Astrocyte (in vitro differentiated cells and primary cell): Measurements from ENCODE around the gene CCDC86. TPM values are rescaled to one million over a fixed set of nuclear protein-coding genes. Genes with fewer than 3 reads are reported as not detected.

Experiments used
- DNase-seq: peaks from one replicate; pipeline ENCODE4 v3.0.0-alpha.2; 2010; ENCODE audit warnings: low read depth
- FAIRE-seq: peaks from 2 replicates; lab custom pipeline; 2011; peaks lifted over from hg19 to GRCh38; lab: Jason Lieb, UNC
- H2AFZ ChIP-seq: 2 replicates; pipeline ENCODE4 v1.6.0; 2012; ENCODE audit warnings: low read depth, low read length, inconsistent platforms
- H3K27ac ChIP-seq: 2 replicates; pipeline ENCODE4 v1.5.1; 2011; ENCODE audit warnings: low read depth, low read length, inconsistent platforms
- H3K27me3 ChIP-seq: 2 replicates; pipeline ENCODE4 v1.6.0; 2011; ENCODE audit warnings: low read length, inconsistent platforms; ENCODE audit not compliant: insufficient read depth
- H3K36me3 ChIP-seq: 2 replicates; pipeline ENCODE4 v1.5.1; 2011; ENCODE audit warnings: low read length, inconsistent platforms; ENCODE audit not compliant: insufficient read depth
- H3K4me1 ChIP-seq: 2 replicates; pipeline ENCODE4 v1.5.1; 2011; ENCODE audit warnings: low read length, inconsistent platforms; ENCODE audit not compliant: insufficient read depth
- H3K4me2 ChIP-seq: 2 replicates; pipeline ENCODE4 v1.6.0; 2012; ENCODE audit warnings: low read length, inconsistent platforms
- H3K4me3 ChIP-seq: 2 replicates; pipeline ENCODE4 v1.5.1; 2011; ENCODE audit warnings: low read depth, mild to moderate bottlenecking, low read length, inconsistent platforms; ENCODE audit not compliant: insufficient read depth
- H3K79me2 ChIP-seq: 2 replicates; pipeline ENCODE4 v1.6.0; 2012; ENCODE audit warnings: mild to moderate bottlenecking, low read length, inconsistent platforms; ENCODE audit not compliant: insufficient read depth
- H3K9ac ChIP-seq: 2 replicates; pipeline ENCODE4 v1.6.0; 2012; ENCODE audit warnings: mild to moderate bottlenecking, low read length, inconsistent platforms
- H3K9me3 ChIP-seq: 2 replicates; pipeline ENCODE4 v1.5.1; 2012; ENCODE audit warnings: low read depth, mild to moderate bottlenecking, low read length, inconsistent platforms; ENCODE audit not compliant: insufficient read depth
- H4K20me1 ChIP-seq: 2 replicates; pipeline ENCODE4 v1.6.0; 2012; ENCODE audit warnings: low read length, inconsistent platforms; ENCODE audit not compliant: insufficient read depth
- H3K27ac Mint-ChIP-seq: one replicate; pipeline ENCODE4 v1.8.0; 2021; ENCODE audit warnings: mild to moderate bottlenecking, mixed read lengths; ENCODE audit not compliant: unreplicated experiment
- H3K27me3 Mint-ChIP-seq: one replicate; pipeline ENCODE4 v1.8.0; 2021; ENCODE audit warnings: low read depth, mixed read lengths; ENCODE audit not compliant: unreplicated experiment
- H3K36me3 Mint-ChIP-seq: one replicate; pipeline ENCODE4 v1.8.0; 2021; ENCODE audit warnings: low read depth, mixed read lengths; ENCODE audit not compliant: unreplicated experiment
- H3K4me1 Mint-ChIP-seq: one replicate; pipeline ENCODE4 v1.8.0; 2021; ENCODE audit warnings: low read depth, mixed read lengths; ENCODE audit not compliant: unreplicated experiment
- H3K4me3 Mint-ChIP-seq: one replicate; pipeline ENCODE4 v1.8.0; 2021; ENCODE audit warnings: mild to moderate bottlenecking, moderate library complexity, mixed read lengths; ENCODE audit not compliant: unreplicated experiment
- H3K9me3 Mint-ChIP-seq: one replicate; pipeline ENCODE4 v1.8.0; 2021; ENCODE audit warnings: mild to moderate bottlenecking, mixed read lengths; ENCODE audit not compliant: unreplicated experiment
- CTCF ChIP-seq: IDR thresholded peaks from 2 replicates; pipeline ENCODE4 v1.5.1; 2011; ENCODE audit warnings: low read depth, mild to moderate bottlenecking, inconsistent platforms, low read length, moderate library complexity; ENCODE audit not compliant: insufficient read depth
- EZH2 ChIP-seq: IDR thresholded peaks from 2 replicates; pipeline ENCODE4 v1.6.1; 2012; ENCODE audit warnings: mild to moderate bottlenecking, low read length, inconsistent platforms; ENCODE audit not compliant: insufficient read depth
- total RNA-seq: library from RNA; stranded (reverse); gene quantifications from 2 replicates; pipeline ENCODE4 v1.2.1, GENCODE V29; 2021

The CCDC86 gene
- total RNA-seq, 1 donor from 2014 or later, result 51.4 TPM

- H3K4me1 ChIP-seq, result no peaks in the 10 kb centered on the region
- no peaks in the 10 kb centered on the region for H3K79me2 ChIP-seq
- H3K27me3 ChIP-seq, result no peaks in the 10 kb centered on the region
- DNase-seq, result no peak
- H3K4me3 ChIP-seq, result no peak overlapping the region
- TF ChIP-seq EZH2 (no peak), CTCF (no peak)
- no peak overlapping the region for H2AFZ ChIP-seq
- H3K9me3 ChIP-seq, result no peaks in the 10 kb centered on the region
- FAIRE-seq, result no peak
- H3K4me2 ChIP-seq, result no peak overlapping the region
- Mint-ChIP-seq H3K36me3 (peaks cover 3% of the 10 kb centered on the region), H3K9me3 (no peaks in the 10 kb centered on the region), H3K27me3 (no peaks in the 10 kb centered on the region), H3K4me3 (no peak overlapping the region), H3K27ac (no peak overlapping the region), H3K4me1 (no peaks in the 10 kb centered on the region)
- no peak overlapping the region for H3K27ac ChIP-seq
- H4K20me1 ChIP-seq, result peaks cover 22% of the 10 kb centered on the region
- H3K9ac ChIP-seq, result no peak overlapping the region
- H3K36me3 ChIP-seq, result peaks cover 10% of the 10 kb centered on the region
Measured at GRCh38 chr11:60889869-60890311, 48.0 kb downstream of the CCDC86 start.

GRCh38 chr11:60890696-60891095 lies 48.8 kb downstream of the CCDC86 start:
- Mint-ChIP-seq H3K4me1 (no peaks in the 10 kb centered on the region), H3K27ac (no peak overlapping the region), H3K36me3 (peaks cover 5% of the 10 kb centered on the region), H3K9me3 (no peaks in the 10 kb centered on the region), H3K4me3 (no peak overlapping the region), H3K27me3 (no peaks in the 10 kb centered on the region)
- peaks cover 15% of the 10 kb centered on the region for H3K36me3 ChIP-seq
- H3K9ac ChIP-seq, result no peak overlapping the region
- no peak for TF ChIP-seq CTCF
- no peak for TF ChIP-seq EZH2
- no peak for DNase-seq
- H3K79me2 ChIP-seq, result no peaks in the 10 kb centered on the region
- H3K4me3 ChIP-seq, result no peak overlapping the region
- H3K4me1 ChIP-seq, result no peaks in the 10 kb centered on the region
- H3K27ac ChIP-seq, result no peak overlapping the region
- H3K27me3 ChIP-seq, result no peaks in the 10 kb centered on the region
- H4K20me1 ChIP-seq, result peaks cover 26% of the 10 kb centered on the region
- FAIRE-seq, result no peak
- H3K4me2 ChIP-seq, result no peak overlapping the region
- no peaks in the 10 kb centered on the region for H3K9me3 ChIP-seq
- H2AFZ ChIP-seq, result no peak overlapping the region

GRCh38 chr11:60891103-60891741 lies 49.3 kb downstream of the CCDC86 start:
- no peaks in the 10 kb centered on the region for H3K9me3 Mint-ChIP-seq
- no peaks in the 10 kb centered on the region for H3K79me2 ChIP-seq
- DNase-seq (peak; percentile 15), FAIRE-seq (no peak)
- H3K4me1 ChIP-seq, result no peaks in the 10 kb centered on the region
- peaks cover 9% of the 10 kb centered on the region for H3K36me3 Mint-ChIP-seq
- no peak overlapping the region for H3K27ac ChIP-seq
- no peak overlapping the region for H3K4me3 ChIP-seq
- H3K4me1 Mint-ChIP-seq, result no peaks in the 10 kb centered on the region
- H3K27me3 Mint-ChIP-seq, result no peaks in the 10 kb centered on the region
- TF ChIP-seq EZH2 (no peak), CTCF (no peak)
- H3K9me3 ChIP-seq, result no peaks in the 10 kb centered on the region
- H3K36me3 ChIP-seq, result peaks cover 20% of the 10 kb centered on the region
- peaks cover 27% of the 10 kb centered on the region for H4K20me1 ChIP-seq
- no peak overlapping the region for H3K9ac ChIP-seq
- no peak overlapping the region for H2AFZ ChIP-seq
- H3K4me2 ChIP-seq, result no peak overlapping the region
- no peak overlapping the region for H3K27ac Mint-ChIP-seq
- H3K27me3 ChIP-seq, result no peaks in the 10 kb centered on the region
- H3K4me3 Mint-ChIP-seq, result no peak overlapping the region
